SK-N-SH (cell line): Measurements from ENCODE around the gene CCNJL. TPM values are rescaled to one million over a fixed set of nuclear protein-coding genes. Genes with fewer than 3 reads are reported as not detected.

ENCODE experiments used
- CTCF ChIA-PET: fragments of 300-600, 350-600 bp; formaldehyde crosslinking; extraction: SDS; loops from one replicate; lab custom pipeline; 2021; lab: Yijun Ruan, JAX
- POLR2A ChIA-PET: fragments of 350-600 bp; sonication (Branson Sonifier 250); formaldehyde crosslinking; extraction: SDS; loops from one replicate; lab custom pipeline; 2020; ENCODE audit warnings: antibody characterized with exemption, inconsistent platforms; lab: Yijun Ruan, JAX
- DNase-seq: peaks from one replicate; pipeline ENCODE4 v3.0.0; 2012
- H2AFZ ChIP-seq: fragments of 200-600 bp; sonication (generic); 2 replicates; pipeline ENCODE4 v1.8.1; 2016; ENCODE audit warnings: antibody characterized with exemption, mild to moderate bottlenecking, low read depth
- H3F3A ChIP-seq: fragments of 200-600 bp; sonication (generic); replicated peaks from 2 replicates; pipeline ENCODE3; 2016; ENCODE audit warnings: antibody characterized with exemption, mild to moderate bottlenecking; ENCODE audit not compliant: insufficient read depth
- H3K27ac ChIP-seq, 2 experiments: fragments of 200-500 bp in 1 of 2; fragments of 200-600 bp in 1 of 2; sonication (Bioruptor generic) in 1 of 2; sonication (generic), shearing (Covaris generic) in 1 of 2; 2 replicates each; pipeline versions ENCODE4 v1.5.1 to v1.6.1; 2014 to 2016; ENCODE audit warnings: low read depth in 2 of 2, inconsistent platforms in 1 of 2, low read length in 1 of 2, mild to moderate bottlenecking in 1 of 2, mixed read lengths in 1 of 2
- H3K27me3 ChIP-seq: fragments of 200-600 bp; sonication (generic), shearing (Covaris generic); 2 replicates; pipeline ENCODE4 v1.6.1; 2016; ENCODE audit warnings: mixed run types; ENCODE audit not compliant: insufficient read depth
- H3K36me3 ChIP-seq, 2 experiments: fragments of 200-500 bp in 1 of 2; fragments of 200-600 bp in 1 of 2; sonication (Bioruptor generic) in 1 of 2; sonication (generic) in 1 of 2; replicated peaks in 1 of 2; 2 replicates each; pipeline versions ENCODE3 to v1.5.1; 2014 to 2016; ENCODE audit warnings: low read length in 1 of 2, mild to moderate bottlenecking in 1 of 2; ENCODE audit not compliant: insufficient read depth in 2 of 2, control insufficient read depth in 1 of 2
- H3K4me1 ChIP-seq, 2 experiments: fragments of 200-500 bp in 1 of 2; fragments of 200-600 bp in 1 of 2; sonication (Bioruptor generic) in 1 of 2; sonication (generic), shearing (Covaris generic) in 1 of 2; 2 replicates each; pipeline versions ENCODE4 v1.5.1 to v1.6.1; 2014 to 2016; ENCODE audit warnings: low read depth in 1 of 2, low read length in 1 of 2, mixed run types in 1 of 2; ENCODE audit not compliant: insufficient read depth in 2 of 2, control insufficient read depth in 1 of 2
- H3K4me2 ChIP-seq: fragments of 200-600 bp; sonication (generic), shearing (Covaris generic); 2 replicates; pipeline ENCODE4 v1.6.1; 2017; ENCODE audit warnings: mixed run types
- H3K4me3 ChIP-seq, 2 experiments: fragments of 200-500 bp in 1 of 2; fragments of 200-600 bp in 1 of 2; sonication (Bioruptor generic) in 1 of 2; sonication (generic), shearing (Covaris generic) in 1 of 2; 2 replicates each; pipeline versions ENCODE4 v1.5.1 to v1.8.1; 2014 to 2016; ENCODE audit warnings: low read depth in 2 of 2, inconsistent platforms in 1 of 2, low read length in 1 of 2, mild to moderate bottlenecking in 1 of 2, mixed read lengths in 1 of 2, moderate library complexity in 1 of 2
- H3K79me2 ChIP-seq: fragments of 200-600 bp; sonication (generic); 2 replicates; pipeline ENCODE4 v1.8.1; 2017; ENCODE audit warnings: mild to moderate bottlenecking; ENCODE audit not compliant: insufficient read depth
- H3K9ac ChIP-seq: fragments of 200-600 bp; sonication (generic); 2 replicates; pipeline ENCODE4 v1.6.1; 2017; ENCODE audit warnings: mixed run types
- H3K9me2 ChIP-seq: fragments of 200-600 bp; sonication (generic); 2 replicates; pipeline ENCODE4 v1.6.1; 2017; ENCODE audit warnings: mixed run types
- H3K9me3 ChIP-seq: fragments of 200-600 bp; sonication (generic); 2 replicates; pipeline ENCODE4 v1.6.1; 2017; ENCODE audit warnings: mixed run types, mild to moderate bottlenecking, moderate library complexity
- H4K20me1 ChIP-seq: fragments of 200-600 bp; sonication (generic); 2 replicates; pipeline ENCODE4 v1.6.1; 2017; ENCODE audit warnings: mild to moderate bottlenecking, mixed run types; ENCODE audit not compliant: insufficient read depth
- CHD2 ChIP-seq: fragments of 150-350 bp; IDR thresholded peaks from 2 replicates; pipeline ENCODE4 v1.6.1; 2018; ENCODE audit warnings: low read length; ENCODE audit not compliant: partially characterized antibody
- CTCF ChIP-seq: fragments of 200-600 bp; sonication (generic); IDR thresholded peaks from 2 replicates; pipeline ENCODE4 v1.6.1; 2017; ENCODE audit warnings: antibody characterized with exemption, mild to moderate bottlenecking, moderate library complexity
- ELF1 ChIP-seq: IDR thresholded peaks from 2 replicates; pipeline ENCODE4 v1.4.0; 2012
- EP300 ChIP-seq, 2 experiments: IDR thresholded peaks; 2 replicates each; pipeline versions ENCODE4 v1.4.0 to v1.6.1; 2012; ENCODE audit warnings: borderline replicate concordance in 1 of 2, low read depth in 1 of 2, low read length in 1 of 2
- EZH2phosphoT487 ChIP-seq: fragments of 200-600 bp; sonication (generic); IDR thresholded peaks from 2 replicates; pipeline ENCODE4 v1.6.1; 2017; ENCODE audit warnings: low read depth, mixed run types, mild to moderate bottlenecking, antibody characterized with exemption, moderate library complexity, borderline replicate concordance
- GABPA ChIP-seq: IDR thresholded peaks from 2 replicates; pipeline ENCODE4 v1.4.0; 2012; ENCODE audit warnings: low read depth, mild to moderate bottlenecking
- MAX ChIP-seq: IDR thresholded peaks from 2 replicates; pipeline ENCODE4 v1.4.0; 2012; ENCODE audit warnings: low read depth
- NFIC ChIP-seq: IDR thresholded peaks from 2 replicates; pipeline ENCODE4 v1.4.0; 2012; ENCODE audit warnings: borderline replicate concordance
- NRF1 ChIP-seq: IDR thresholded peaks from 2 replicates; pipeline ENCODE4 v1.6.1; 2012; ENCODE audit warnings: low read depth, mild to moderate bottlenecking, low read length
- PBX3 ChIP-seq: IDR thresholded peaks from 2 replicates; pipeline ENCODE4; 2012
- RAD21 ChIP-seq: IDR thresholded peaks from 2 replicates; pipeline ENCODE4 v1.6.1; 2012; ENCODE audit warnings: mild to moderate bottlenecking, low read length
- RXRA ChIP-seq: IDR thresholded peaks from 2 replicates; pipeline ENCODE4 v1.4.0; 2012; ENCODE audit warnings: low read depth, mild to moderate bottlenecking, borderline replicate concordance
- SIN3A ChIP-seq: IDR thresholded peaks from 2 replicates; pipeline ENCODE4 v1.6.1; 2012; ENCODE audit warnings: low read depth, mild to moderate bottlenecking, low read length, moderate library complexity, borderline replicate concordance
- SMC3 ChIP-seq: IDR thresholded peaks from 2 replicates; pipeline ENCODE4 v1.6.1; 2012; ENCODE audit warnings: low read depth, low read length, improper control_type of control experiment
- TEAD4 ChIP-seq: IDR thresholded peaks from 2 replicates; pipeline ENCODE4 v1.4.0; 2012; ENCODE audit warnings: mild to moderate bottlenecking, borderline replicate concordance; ENCODE audit not compliant: insufficient read depth
- WGBS: methylation state at CpG from one replicate; pipeline ENCODE4 v1.1.6; 2017; ENCODE audit warnings: low lambda C conversion rate; 5-methylcytosine and 5-hydroxymethylcytosine counted together
- polyA plus RNA-seq, 3 experiments: library from polyadenylated mRNA; depleted of rRNA; stranded (reverse); fragments of >200 nt; gene quantifications; 2 replicates each; pipeline ENCODE4 v1.2.3, GENCODE V29; 2012

Gene CCNJL
- polyA plus RNA-seq, 1 of the 3 experiments (the other 2 are of a cell fraction), result 7.1 TPM

- ChIA-PET POLR2A (no interaction called here), CTCF (interaction anchor here (0.6 to 1.9 kb wide), 6 partner anchors 14 to 153 kb away, joined by 3 to 8 read pairs (median 4); partner anchors contain the start of gene C1QTNF2)
- TF ChIP-seq RAD21, result no peak
- no peak for TF ChIP-seq GABPA
- no peak for TF ChIP-seq SMC3
- no peak for TF ChIP-seq NRF1
- TF ChIP-seq CTCF, result no peak
- TF ChIP-seq EP300 (IDR thresholded peaks at IDR 0.05; ENCODE audit: borderline replicate concordance in 1 of 2, low read depth in 1 of 2, low read length in 1 of 2), result no peak
- no peak for TF ChIP-seq ELF1
- no peak for TF ChIP-seq EZH2phosphoT487
- no peak for TF ChIP-seq CHD2
- TF ChIP-seq MAX, result no peak
- no peak for TF ChIP-seq RXRA
- no peak for TF ChIP-seq TEAD4
- TF ChIP-seq PBX3, result no peak
- H3K79me2 ChIP-seq, result no peaks in the 10 kb centered on the region
- H3K27me3 ChIP-seq, result no peaks in the 10 kb centered on the region
- H4K20me1 ChIP-seq, result no peaks in the 10 kb centered on the region
- H3K36me3 ChIP-seq, result no peaks in the 10 kb centered on the region
- DNase-seq, result no peak
- H2AFZ ChIP-seq, result no peak overlapping the region
- peaks cover 0 to 3% of the 10 kb centered on the region in 2 experiments; a peak in 1 of 4 replicates for H3K4me1 ChIP-seq
- WGBS, result 81% methylated on average over 4 of the region's 4 CpGs
- no peaks in the 10 kb centered on the region for H3K9me2 ChIP-seq
- H3K4me3 ChIP-seq, result no peak overlapping the region
- H3F3A ChIP-seq, result no peaks in the 10 kb centered on the region
- H3K4me2 ChIP-seq, result no peak overlapping the region
- H3K9ac ChIP-seq, result no peak overlapping the region
- H3K9me3 ChIP-seq, result no peaks in the 10 kb centered on the region
- H3K27ac ChIP-seq, result no peak overlapping the region
Observed at GRCh38 chr5:160349935-160350303, 37.6 kb upstream of the CCNJL start.

GRCh38 chr5:160349249-160349934 lies 37.0 kb upstream of the CCNJL start:
- Histone ChIP-seq H3K9me2 (no peaks in the 10 kb centered on the region), H3K79me2 (no peaks in the 10 kb centered on the region), H3K9ac (no peak overlapping the region), H3K27me3 (no peaks in the 10 kb centered on the region), H3K27ac (no peak overlapping the region), H3K4me3 (no peak overlapping the region), H4K20me1 (no peaks in the 10 kb centered on the region), H3K9me3 (no peaks in the 10 kb centered on the region), H3F3A (no peaks in the 10 kb centered on the region), H2AFZ (no peak overlapping the region), H3K4me2 (no peak overlapping the region), H3K4me1 (peaks cover 0 to 4% of the 10 kb centered on the region in 2 experiments; a peak in 1 of 4 replicates), H3K36me3 (no peaks in the 10 kb centered on the region)
- TF ChIP-seq SIN3A (no peak), MAX (no peak), NFIC (no peak)
- 76% methylated on average over 16 of the region's 27 CpGs for WGBS
- no peak for DNase-seq
- ChIA-PET CTCF (interaction anchor here (0.8 to 1.9 kb wide), 5 partner anchors 14 to 152 kb away, joined by 3 to 8 read pairs (median 4); no protein-coding TSS in a partner anchor), POLR2A (no interaction called here)
